ENCODE data around the gene ALDH5A1.

ALDH5A1 gene

DNA sequence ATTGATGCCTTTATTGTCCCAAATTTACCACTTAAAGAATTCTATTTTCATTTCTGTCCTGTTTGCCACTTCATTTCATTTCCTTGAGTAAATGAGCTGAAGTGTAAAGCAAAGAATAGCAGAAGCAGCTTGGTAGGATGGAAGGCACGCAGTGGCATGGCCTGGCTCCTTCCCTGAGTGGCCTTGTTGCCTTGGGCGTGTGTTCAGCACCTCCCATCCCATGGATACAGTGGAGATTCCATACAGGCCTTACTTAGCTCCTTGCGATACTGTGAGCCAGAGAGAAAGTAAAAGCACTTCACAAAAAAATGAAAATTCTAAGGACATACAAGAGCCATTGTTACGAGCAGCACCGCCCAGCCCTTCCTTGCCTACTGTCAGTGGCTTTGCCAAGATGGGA, 39.6 kb downstream of the ALDH5A1 start:
- DNase-seq = no peak

GRCh38 chr6:24535210-24535609, 40.4 kb downstream of the ALDH5A1 start:
- DNase-seq = no peak

DNA sequence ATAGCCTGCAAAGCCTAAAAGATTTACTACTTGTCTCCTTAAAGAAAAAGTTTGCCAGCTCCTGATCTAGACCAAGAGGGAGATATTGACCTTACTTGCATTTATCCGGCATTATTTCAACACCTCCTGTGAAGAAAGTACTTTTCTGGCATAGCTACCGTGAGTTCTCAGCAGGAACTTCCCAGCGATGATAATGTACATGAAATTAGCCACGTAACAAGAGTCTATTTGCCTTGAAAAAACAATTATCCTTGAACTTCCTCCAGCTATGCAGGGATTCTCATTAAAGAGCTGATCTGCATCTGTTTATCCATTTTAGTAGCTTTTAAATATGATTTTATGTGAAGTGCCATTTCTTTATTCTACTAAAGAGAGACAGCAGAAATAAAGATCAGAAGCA, 41.7 kb downstream of the ALDH5A1 start:
- DNase-seq = no peak

- DNase-seq = no peak
Observed at GRCh38 chr6:24537082-24537699, 42.4 kb downstream of the ALDH5A1 start.

GRCh38 chr6:24537771-24538385, 43.1 kb downstream of the ALDH5A1 start:
- no peak for DNase-seq

DNA sequence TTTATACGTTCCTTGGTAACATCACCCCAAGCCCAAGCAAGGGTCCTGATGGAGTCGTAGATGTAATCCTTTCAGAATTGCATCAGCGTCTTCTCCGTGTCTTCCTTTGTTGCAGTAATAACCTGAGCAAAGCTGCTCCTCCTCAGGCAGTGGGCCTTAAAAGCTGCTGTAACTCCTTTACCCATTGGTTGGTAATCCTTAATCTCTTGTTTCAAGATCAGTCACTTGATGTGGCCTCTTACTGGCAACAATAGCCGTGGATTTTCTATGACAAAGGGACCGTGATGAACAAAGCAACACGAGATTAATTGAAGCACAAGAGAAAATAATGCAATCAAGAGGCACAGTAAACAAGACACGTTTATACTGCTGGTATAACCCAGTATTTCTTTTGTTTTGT, 44.6 kb downstream of the ALDH5A1 start:
- no peak for DNase-seq

DNA sequence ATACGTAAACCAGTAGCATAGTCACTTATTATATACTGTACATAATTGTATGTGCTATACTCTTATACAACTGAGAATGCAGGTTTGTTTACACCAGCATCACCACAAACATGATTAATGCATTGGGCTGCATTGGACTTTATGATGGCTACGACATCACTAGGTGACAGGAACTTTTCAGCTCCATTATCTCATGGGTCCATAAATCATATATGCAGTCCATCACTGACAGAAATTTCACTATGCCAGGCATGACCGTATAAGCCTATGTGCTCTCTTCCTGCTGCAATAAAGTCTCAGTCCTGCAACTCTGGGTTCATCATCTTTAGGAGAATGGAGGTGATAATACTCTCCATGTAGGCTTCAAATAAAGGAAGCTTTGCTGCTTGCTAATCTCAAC, 45.4 kb downstream of the ALDH5A1 start:
- DNase-seq = no peak

- DNase-seq = no peak
Observed at GRCh38 chr6:24543683-24544082, 48.9 kb downstream of the ALDH5A1 start.

GRCh38 chr6:24545183-24545582, 50.4 kb downstream of the ALDH5A1 start:
- DNase-seq = no peak

GRCh38 chr6:24545691-24546090, 50.9 kb downstream of the ALDH5A1 start:
- DNase-seq = no peak

DNA sequence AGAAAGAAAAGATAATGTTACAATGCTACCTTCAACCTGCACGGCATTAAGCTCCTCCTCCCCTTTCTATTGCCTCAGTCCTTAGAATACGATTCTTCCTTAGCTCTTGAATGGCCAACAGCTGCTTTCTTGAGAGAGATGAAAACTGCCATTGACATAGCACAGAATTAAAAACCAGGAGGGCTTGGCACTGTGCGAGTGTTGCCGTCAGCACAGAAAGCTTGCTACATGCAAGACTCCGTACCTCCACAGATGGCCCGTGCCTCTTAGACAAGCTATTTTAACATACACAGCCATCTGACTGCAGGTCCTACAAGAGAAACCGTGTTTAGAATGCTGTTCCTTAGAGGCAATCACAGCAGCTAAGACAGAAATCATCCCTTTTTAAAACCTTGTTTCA, 51.7 kb downstream of the ALDH5A1 start:
- DNase-seq = no peak

GRCh38 chr6:24547243-24547642, 52.5 kb downstream of the ALDH5A1 start:
- no peak for DNase-seq

GRCh38 chr6:24549158-24549557, 54.4 kb downstream of the ALDH5A1 start:
- DNase-seq = no peak

- no peak for DNase-seq
Observed at GRCh38 chr6:24549674-24550353, 55.0 kb downstream of the ALDH5A1 start.

DNA sequence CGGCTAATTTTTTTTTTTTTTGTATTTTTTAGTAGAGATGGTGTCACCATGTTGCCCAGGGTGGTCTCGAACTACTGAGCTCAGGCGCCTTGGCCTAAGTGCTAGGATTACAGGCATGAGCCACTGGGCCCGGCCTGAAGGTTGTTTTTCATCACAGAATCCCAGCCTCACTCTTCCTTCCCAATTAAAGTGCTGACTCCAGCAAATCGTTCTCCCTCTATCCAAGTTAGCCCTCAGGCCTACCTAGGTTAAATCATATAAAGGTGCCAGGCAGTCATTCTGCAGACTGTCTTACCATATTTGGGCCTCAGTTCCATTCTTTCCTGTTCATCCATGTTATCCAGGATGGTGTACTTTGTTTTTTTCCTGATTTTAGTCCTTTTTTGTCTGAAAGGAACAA, 56.4 kb downstream of the ALDH5A1 start:
- no peak for DNase-seq

GRCh38 chr6:24554474-24554873, 59.7 kb downstream of the ALDH5A1 start:
- no peak for DNase-seq

DNA sequence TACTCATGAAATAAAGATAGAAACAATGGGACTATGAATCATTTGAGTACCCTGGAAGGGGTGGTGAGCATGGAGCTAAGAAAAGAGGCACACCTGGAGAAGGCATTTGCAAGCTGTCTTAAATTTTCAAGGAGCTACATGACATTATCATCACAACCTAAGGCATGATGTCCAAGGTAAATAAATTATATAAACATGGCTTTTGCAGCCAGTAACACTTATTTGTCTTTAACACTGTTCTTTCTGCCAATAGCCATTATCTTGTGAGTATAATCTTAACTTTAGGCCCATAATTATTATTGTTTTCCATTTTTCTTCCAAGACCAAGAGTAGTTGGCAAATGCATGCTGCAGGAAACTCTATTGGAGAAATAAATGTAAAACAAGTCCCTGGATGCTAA, 63.7 kb downstream of the ALDH5A1 start:
- DNase-seq = no peak

DNA sequence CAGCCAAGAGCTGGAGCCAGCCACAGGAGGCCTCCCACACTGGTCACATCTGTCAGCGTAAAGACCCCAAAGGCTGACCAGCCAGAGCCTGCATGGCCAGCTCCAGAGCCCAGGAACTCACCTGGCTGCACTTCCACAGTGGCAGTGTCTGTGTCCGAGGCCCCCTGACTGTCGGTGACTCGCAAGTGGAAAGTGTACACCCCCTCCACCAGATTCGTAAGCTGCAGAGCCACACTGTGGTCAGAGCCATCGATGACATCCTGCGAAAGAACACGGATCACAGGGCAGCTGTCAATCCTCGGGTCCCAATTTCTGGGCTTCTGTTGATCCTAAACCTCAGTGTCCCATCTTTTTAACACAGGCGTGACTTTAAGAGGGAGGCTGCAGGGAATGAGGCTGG, 69.3 kb downstream of the ALDH5A1 start:
- DNase-seq = no peak

- no peak for DNase-seq
Observed at GRCh38 chr6:24565196-24565595, 70.4 kb downstream of the ALDH5A1 start.

DNA sequence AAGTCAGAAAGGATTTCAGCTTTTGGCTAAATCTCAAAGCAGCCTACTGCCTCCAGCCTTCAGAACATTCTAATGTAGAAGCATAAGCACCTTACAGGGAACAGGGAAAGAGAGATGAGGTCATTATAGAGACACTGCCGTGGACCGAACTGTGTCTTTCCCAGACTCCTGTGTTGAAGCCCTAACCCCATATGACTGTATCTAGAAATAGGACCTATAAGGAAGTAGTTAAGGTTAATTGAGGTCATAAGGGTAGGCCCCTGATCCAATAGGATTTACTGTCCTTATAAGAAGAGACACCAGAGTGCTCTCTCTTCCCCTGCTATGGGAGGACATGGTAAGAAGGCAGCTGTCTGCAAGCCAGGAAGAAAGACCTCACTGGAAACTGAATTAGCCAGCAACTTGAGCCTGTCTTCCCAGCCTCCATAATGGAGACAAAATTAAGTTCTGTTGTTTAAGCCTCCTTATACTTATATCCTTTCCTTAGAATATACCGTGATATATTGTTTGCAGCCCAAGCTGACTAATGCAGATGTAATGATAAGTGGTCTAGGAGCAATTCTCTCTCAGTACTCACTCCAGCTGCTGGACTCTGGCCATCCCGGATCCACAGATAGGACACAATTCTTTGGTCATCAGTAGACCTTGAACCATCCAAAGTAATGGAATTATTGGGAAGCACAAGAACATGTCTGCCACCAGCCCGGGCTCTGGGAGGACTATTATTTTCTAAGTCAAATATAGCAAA, 71.4 kb downstream of the ALDH5A1 start:
- no peak for DNase-seq

DNA sequence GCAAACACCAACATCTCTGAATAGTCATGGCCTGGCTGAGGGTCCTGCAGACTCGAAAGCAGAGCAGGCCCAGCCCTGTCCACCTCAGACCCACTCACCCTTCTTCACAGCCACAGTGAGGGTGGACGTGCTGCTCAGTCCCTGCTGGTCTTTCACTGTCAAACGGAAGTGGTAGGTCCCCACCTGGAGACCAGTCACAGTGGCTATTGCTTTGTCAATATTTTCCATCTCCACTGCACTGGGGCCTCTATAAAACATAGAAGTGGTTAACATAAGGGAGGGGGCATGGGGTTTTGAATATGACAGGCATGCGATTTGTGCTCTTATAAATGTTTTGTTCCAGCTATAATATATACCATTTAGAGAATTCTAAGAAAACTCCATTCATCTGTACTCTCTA, 73.9 kb downstream of the ALDH5A1 start:
- DNase-seq = no peak

- DNase-seq = no peak
Observed at GRCh38 chr6:24569811-24570210, 75.0 kb downstream of the ALDH5A1 start.

GRCh38 chr6:24571361-24571760, 76.6 kb downstream of the ALDH5A1 start:
- no peak for DNase-seq

- no peak for DNase-seq
Observed at GRCh38 chr6:24574809-24575208, 80.0 kb downstream of the ALDH5A1 start.
